ENCODE results near the gene MOK.

The MOK gene

DNA sequence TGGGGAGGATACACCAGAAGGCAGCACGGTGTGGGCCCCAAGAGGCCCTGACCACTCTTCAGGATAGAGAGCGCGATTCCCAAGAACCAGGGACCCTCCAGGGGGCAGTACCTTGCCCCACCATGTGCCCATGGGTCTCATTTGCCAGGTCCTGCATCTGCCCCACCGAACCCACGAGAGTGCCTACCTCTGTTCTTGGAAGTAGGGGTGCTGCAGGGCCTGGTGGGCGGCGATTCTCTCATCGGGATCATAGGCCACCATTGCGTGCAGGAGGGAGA is 72.7 kb downstream of the MOK start:
- Histone ChIP-seq H3K27ac (ENCODE audit: low read depth, low read length) (no peak overlapping the region), H3K9me3 (ENCODE audit: control insufficient read depth, insufficient read depth, low read depth, low read length) (no peaks in the 10 kb centered on the region), H3K4me3 (ENCODE audit: low read depth, low read length) (no peak overlapping the region), H3K4me1 (ENCODE audit: control insufficient read depth, insufficient read depth, low read length) (peaks cover 16% of the 10 kb centered on the region), H3K9ac (ENCODE audit: low read length) (no peak overlapping the region), H3K36me3 (ENCODE audit: control insufficient read depth, insufficient read depth, low read length) (no peaks in the 10 kb centered on the region), H3K27me3 (ENCODE audit: control insufficient read depth, insufficient read depth, low read length) (no peaks in the 10 kb centered on the region)

DNA sequence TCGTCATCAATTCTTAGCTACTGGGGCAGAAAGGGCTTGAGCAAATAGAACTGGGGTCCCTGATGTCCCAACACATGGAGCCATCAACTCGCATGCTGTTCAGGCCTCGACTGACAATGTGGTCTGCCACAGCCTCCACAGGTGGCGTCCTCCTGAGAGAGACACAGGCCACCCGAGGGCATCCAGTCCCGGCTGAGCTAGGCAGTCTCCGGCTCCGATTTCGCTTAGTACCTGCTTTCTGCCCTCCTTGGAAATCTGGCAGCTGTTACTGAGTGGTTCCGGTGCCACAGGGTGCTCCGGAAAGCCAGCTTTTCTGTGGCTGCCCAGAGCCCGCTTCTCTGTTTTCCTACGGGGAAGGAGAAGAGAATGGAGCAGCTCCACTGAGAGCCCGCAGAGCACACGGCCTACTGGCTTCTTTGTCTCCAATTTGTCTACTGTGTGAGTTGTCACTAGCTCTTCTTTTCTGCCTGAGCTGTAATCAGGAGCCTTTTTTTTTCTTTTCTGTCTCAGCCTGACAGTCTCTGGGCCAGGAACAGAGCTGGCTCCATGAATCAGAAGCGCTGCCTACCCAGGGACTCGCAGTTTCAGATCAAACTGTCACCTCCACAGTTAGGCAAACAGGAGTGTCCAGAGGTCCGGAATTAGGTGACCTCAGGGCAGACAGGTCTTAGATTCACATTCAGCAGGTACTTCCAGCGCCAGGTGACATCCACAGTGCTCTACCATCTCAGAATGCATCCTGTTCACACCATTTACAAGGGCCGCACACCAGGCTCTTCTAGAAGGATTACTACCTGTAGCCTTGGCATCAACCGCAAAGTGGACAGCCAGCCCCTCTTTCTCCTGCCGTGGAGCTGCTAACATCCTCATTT is 73.3 kb downstream of the MOK start:
- Histone ChIP-seq H3K4me1 (ENCODE audit: control insufficient read depth, insufficient read depth, low read length) (peaks cover 16% of the 10 kb centered on the region), H3K9ac (ENCODE audit: low read length) (no peak overlapping the region), H3K27me3 (ENCODE audit: control insufficient read depth, insufficient read depth, low read length) (no peaks in the 10 kb centered on the region), H3K9me3 (ENCODE audit: control insufficient read depth, insufficient read depth, low read depth, low read length) (no peaks in the 10 kb centered on the region), H3K27ac (ENCODE audit: low read depth, low read length) (no peak overlapping the region), H3K36me3 (ENCODE audit: control insufficient read depth, insufficient read depth, low read length) (no peaks in the 10 kb centered on the region), H3K4me3 (ENCODE audit: low read depth, low read length) (no peak overlapping the region)

DNA sequence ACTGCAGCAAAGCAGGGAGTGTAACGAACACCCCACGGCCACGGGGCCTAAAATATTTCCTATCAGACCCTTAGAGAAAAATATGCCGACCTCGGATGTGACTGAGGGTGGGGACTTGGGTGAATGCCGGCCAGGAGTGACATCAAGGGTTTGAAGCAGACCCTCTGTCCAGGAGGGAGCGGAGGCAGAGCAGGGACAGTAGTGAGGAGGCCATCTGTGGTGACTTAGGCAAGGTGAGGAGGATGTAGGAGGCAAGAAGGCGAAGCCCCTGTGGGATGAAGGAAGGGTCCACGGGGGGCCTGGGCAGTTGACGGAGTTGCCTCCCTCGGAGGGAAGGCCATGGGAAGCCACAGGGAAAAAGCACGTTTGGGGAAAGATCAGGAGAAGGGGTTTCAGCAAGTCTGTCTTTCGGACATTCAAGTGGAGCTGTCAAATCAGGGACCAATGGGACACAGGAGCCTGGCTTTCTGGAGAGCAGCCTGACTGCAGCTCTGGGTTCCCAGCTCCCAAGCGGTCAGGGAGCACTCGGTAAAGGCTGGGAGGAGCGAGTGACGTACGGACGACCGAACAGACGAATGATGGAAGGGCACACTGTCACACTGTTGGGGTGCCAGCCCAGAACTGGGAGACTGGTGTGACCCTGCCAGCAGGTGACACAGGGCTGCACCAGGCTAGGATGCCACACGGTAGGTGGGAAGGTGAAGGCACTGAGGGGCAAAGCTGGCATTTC is 74.3 kb downstream of the MOK start:
- no peak overlapping the region for H3K27ac ChIP-seq (ENCODE audit: low read depth, low read length)
- H3K4me1 ChIP-seq (ENCODE audit: control insufficient read depth, insufficient read depth, low read length), result peaks cover 9% of the 10 kb centered on the region
- no peak overlapping the region for H3K4me3 ChIP-seq (ENCODE audit: low read depth, low read length)
- no peaks in the 10 kb centered on the region for H3K27me3 ChIP-seq (ENCODE audit: control insufficient read depth, insufficient read depth, low read length)
- H3K9ac ChIP-seq (ENCODE audit: low read length), result no peak overlapping the region
- H3K9me3 ChIP-seq (ENCODE audit: control insufficient read depth, insufficient read depth, low read depth, low read length), result no peaks in the 10 kb centered on the region
- H3K36me3 ChIP-seq (ENCODE audit: control insufficient read depth, insufficient read depth, low read length), result no peaks in the 10 kb centered on the region

DNA sequence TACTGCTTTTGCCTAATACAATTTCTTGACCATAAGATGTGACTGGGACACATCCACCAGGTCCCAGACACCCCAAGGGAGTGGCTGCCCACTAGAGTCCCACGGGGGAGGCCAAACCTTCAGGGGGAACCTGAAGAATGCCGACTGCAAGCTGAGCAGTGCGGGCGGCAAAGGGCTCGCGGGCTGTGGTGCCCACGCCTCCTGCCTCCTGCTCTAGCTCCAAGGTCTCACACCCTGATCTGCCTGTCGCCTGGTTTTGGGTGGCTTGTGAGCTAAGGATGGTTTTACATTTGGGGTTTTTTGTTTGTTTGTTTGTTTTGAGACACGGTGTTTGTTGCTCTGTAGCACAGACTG is 75.2 kb downstream of the MOK start:
- H3K36me3 ChIP-seq (ENCODE audit: control insufficient read depth, insufficient read depth, low read length), result no peaks in the 10 kb centered on the region
- no peak overlapping the region for H3K27ac ChIP-seq (ENCODE audit: low read depth, low read length)
- no peak overlapping the region for H3K9ac ChIP-seq (ENCODE audit: low read length)
- peaks cover 1% of the 10 kb centered on the region; the same call in 1 of the 2 replicates for H3K4me1 ChIP-seq (ENCODE audit: control insufficient read depth, insufficient read depth, low read length)
- no peaks in the 10 kb centered on the region for H3K9me3 ChIP-seq (ENCODE audit: control insufficient read depth, insufficient read depth, low read depth, low read length)
- H3K27me3 ChIP-seq (ENCODE audit: control insufficient read depth, insufficient read depth, low read length), result no peaks in the 10 kb centered on the region
- H3K4me3 ChIP-seq (ENCODE audit: low read depth, low read length), result no peak overlapping the region

DNA sequence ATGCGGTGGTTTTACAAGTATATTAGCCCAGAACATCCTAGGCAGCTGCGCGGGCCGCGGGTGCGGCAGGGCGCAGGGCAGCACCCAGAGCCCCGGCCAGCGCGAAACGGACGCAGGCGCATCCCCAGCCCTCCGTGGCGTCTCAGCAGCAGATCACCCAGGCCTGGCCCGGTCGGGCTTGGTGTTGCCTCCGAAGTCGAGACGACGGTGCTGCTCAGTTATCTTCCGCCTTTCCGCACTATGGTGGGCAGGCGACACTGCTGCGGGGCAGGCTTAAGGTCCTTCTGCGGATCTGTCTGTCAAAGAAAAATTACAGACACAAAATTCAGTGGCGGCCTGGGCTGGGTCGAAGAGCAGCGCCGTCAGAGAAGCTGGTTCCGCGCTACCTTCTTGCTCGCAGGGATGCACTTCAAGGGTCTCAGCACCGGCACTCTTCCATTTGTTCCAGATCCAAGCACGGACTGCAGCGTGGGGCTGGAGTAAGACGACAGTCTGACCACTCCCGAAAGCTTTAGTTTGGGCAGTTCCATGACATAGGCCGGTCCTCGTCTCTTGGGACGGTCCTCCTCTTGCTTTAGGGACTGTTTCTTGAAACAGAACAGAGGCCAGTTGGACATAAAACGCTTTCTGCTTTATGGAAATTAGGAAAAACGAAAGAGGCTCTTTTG is 75.8 kb downstream of the MOK start:
- H3K4me1 ChIP-seq (ENCODE audit: control insufficient read depth, insufficient read depth, low read length), result no peaks in the 10 kb centered on the region
- no peaks in the 10 kb centered on the region for H3K27me3 ChIP-seq (ENCODE audit: control insufficient read depth, insufficient read depth, low read length)
- no peaks in the 10 kb centered on the region for H3K9me3 ChIP-seq (ENCODE audit: control insufficient read depth, insufficient read depth, low read depth, low read length)
- no peaks in the 10 kb centered on the region for H3K36me3 ChIP-seq (ENCODE audit: control insufficient read depth, insufficient read depth, low read length)
- H3K27ac ChIP-seq (ENCODE audit: low read depth, low read length), result no peak overlapping the region
- no peak overlapping the region for H3K9ac ChIP-seq (ENCODE audit: low read length)
- H3K4me3 ChIP-seq (ENCODE audit: low read depth, low read length), result no peak overlapping the region

DNA sequence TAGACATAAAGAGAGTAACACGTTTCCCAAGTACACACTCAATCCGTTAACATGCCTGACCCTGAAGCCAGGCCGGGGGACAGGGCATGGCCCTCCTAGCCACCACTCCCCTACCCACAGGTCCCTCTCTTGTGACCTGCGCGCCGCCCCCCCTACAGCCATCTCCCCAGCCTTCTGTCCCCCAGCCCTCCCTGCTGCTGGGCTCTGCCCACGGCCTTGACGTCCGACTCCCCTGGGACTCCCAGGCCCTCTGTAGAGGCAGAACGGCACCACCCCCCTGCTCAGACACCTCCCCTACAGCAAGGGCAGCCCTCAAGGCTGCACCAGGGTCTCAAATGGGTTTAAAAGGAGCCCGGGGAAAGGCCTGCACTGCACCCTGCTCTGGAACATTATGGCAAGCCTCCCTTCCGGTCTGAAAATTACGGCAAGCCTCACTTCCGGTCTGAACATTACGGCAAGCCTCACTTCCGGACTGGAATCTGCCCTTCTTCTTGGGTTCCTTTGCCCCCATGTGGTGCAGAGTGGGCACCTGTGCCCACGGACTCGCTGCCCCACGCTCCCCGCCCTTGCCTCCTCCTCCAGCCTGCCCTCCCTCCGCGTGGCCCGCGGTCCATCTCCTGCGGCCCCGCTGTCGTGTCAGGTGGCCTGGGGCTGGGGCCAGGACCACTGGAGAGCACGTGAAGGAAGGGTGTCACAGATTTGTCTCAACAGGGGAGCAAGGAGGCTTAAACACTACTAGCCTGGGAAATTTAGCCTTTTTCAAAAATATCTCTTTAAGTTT is 77.6 kb downstream of the MOK start:
- Histone ChIP-seq H3K27me3 (ENCODE audit: control insufficient read depth, insufficient read depth, low read length) (no peaks in the 10 kb centered on the region), H3K27ac (ENCODE audit: low read depth, low read length) (no peak overlapping the region), H3K9ac (ENCODE audit: low read length) (no peak overlapping the region), H3K36me3 (ENCODE audit: control insufficient read depth, insufficient read depth, low read length) (no peaks in the 10 kb centered on the region), H3K4me1 (ENCODE audit: control insufficient read depth, insufficient read depth, low read length) (no peaks in the 10 kb centered on the region), H3K4me3 (ENCODE audit: low read depth, low read length) (no peak overlapping the region), H3K9me3 (ENCODE audit: control insufficient read depth, insufficient read depth, low read depth, low read length) (no peaks in the 10 kb centered on the region)

DNA sequence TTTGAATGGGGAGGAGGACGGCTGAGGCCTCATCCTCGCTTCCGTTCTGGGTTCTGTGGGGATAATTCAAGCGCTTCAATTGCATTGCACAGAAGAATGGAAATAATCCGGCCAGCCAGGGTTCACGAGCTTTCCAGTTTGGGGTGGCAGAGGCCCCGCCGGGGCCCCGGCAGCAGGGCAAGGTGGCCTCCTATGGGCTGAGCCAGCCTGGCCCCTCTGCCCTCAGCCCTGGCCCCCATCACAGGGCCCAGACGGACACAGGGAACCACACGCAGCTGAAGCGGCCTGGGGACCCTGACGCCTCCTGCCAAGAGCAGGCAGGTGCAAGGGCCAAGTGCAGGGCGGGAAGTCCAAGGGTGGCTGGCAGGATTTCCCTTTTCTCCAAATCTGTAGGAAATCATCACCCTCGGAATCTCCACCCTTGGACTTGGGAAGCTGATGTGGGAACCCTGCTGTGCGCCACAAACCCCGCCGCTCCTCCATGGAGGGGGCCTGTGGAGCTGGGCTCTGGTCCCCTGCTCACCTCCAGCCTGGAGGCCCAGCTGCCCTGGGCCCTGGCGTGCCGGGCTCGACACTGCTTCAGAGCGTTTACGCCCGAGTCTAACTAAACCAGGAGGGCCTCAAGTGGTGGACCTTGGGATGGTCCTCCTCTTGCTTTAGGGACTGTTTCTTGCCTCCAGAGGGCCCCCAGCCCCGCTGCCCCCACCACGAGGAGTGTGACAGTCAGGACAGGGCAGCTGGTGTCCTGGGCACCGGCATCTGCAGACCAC is 78.4 kb downstream of the MOK start:
- no peaks in the 10 kb centered on the region for H3K27me3 ChIP-seq (ENCODE audit: control insufficient read depth, insufficient read depth, low read length)
- H3K9me3 ChIP-seq (ENCODE audit: control insufficient read depth, insufficient read depth, low read depth, low read length), result no peaks in the 10 kb centered on the region
- no peak overlapping the region for H3K9ac ChIP-seq (ENCODE audit: low read length)
- peaks cover 3% of the 10 kb centered on the region for H3K4me1 ChIP-seq (ENCODE audit: control insufficient read depth, insufficient read depth, low read length)
- H3K4me3 ChIP-seq (ENCODE audit: low read depth, low read length), result no peak overlapping the region
- H3K27ac ChIP-seq (ENCODE audit: low read depth, low read length), result no peak overlapping the region
- H3K36me3 ChIP-seq (ENCODE audit: control insufficient read depth, insufficient read depth, low read length), result no peaks in the 10 kb centered on the region

DNA sequence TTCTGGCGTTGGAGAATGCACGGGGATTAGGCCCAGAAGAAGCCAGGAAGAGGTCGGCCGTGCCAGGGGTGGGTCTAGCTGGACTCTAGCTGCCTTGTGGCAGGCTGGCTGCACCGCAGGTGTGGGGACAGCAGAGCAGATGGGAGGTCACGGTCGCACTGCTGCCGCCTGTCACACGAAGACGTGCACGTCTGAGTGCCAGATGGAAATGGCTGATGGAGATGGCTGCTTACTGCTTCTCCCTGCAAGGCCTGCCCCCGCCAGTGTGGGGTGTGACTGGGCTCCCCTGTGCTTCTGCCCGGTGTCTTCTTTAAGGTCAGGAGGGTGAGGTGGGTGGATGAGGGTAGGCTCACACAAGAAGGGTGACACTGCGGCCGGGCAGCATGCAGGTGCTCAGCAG is 79.0 kb downstream of the MOK start:
- no peak overlapping the region for H3K4me3 ChIP-seq (ENCODE audit: low read depth, low read length)
- no peak overlapping the region for H3K9ac ChIP-seq (ENCODE audit: low read length)
- H3K4me1 ChIP-seq (ENCODE audit: control insufficient read depth, insufficient read depth, low read length), result peaks cover 9% of the 10 kb centered on the region
- no peaks in the 10 kb centered on the region for H3K27me3 ChIP-seq (ENCODE audit: control insufficient read depth, insufficient read depth, low read length)
- H3K36me3 ChIP-seq (ENCODE audit: control insufficient read depth, insufficient read depth, low read length), result no peaks in the 10 kb centered on the region
- H3K27ac ChIP-seq (ENCODE audit: low read depth, low read length), result no peak overlapping the region
- H3K9me3 ChIP-seq (ENCODE audit: control insufficient read depth, insufficient read depth, low read depth, low read length), result no peaks in the 10 kb centered on the region

DNA sequence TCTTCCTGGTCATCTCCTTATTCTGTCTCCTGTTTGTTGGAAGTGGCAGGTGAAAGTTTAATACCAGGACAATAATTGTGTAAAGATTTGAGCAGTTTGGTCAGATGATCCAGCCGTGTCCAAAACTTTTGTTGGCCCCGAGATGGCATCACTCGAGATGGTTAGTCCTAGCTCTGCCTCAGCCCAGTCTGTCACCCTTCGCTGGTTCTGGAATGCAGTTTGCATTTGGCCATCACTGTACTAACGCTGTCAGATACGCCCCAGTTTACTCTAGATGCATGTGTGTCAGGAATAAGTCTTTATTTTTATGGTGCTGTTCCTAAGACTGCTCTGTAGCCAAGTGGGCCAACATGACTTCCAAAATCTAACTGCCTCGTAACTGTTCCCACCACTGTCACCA is 79.6 kb downstream of the MOK start:
- Histone ChIP-seq H3K27ac (ENCODE audit: low read depth, low read length) (no peak overlapping the region), H3K9me3 (ENCODE audit: control insufficient read depth, insufficient read depth, low read depth, low read length) (no peaks in the 10 kb centered on the region), H3K36me3 (ENCODE audit: control insufficient read depth, insufficient read depth, low read length) (no peaks in the 10 kb centered on the region), H3K9ac (ENCODE audit: low read length) (no peak overlapping the region), H3K4me3 (ENCODE audit: low read depth, low read length) (no peak overlapping the region), H3K4me1 (ENCODE audit: control insufficient read depth, insufficient read depth, low read length) (peaks cover 12% of the 10 kb centered on the region), H3K27me3 (ENCODE audit: control insufficient read depth, insufficient read depth, low read length) (no peaks in the 10 kb centered on the region)

DNA sequence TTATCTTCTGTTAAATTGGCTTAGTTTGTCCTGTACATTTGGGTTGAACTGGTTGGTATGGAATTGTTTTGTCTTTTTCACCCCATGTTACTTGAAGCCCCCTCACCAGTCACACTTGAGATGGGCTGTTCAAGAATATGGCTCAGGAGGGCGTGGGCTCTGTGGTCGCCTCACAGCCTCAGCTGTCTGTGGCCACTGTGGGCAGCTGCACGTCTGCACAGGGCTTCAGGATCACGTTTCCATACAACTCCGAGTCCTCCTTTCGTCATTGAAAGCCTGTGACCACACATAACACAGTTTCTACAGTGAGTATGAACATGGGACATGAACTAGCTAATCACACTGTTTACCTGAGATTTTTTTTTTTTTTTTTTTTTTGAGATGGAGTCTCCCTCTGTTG is 81.3 kb downstream of the MOK start:
- H3K9ac ChIP-seq (ENCODE audit: low read length), result no peak overlapping the region
- peaks cover 12% of the 10 kb centered on the region for H3K4me1 ChIP-seq (ENCODE audit: control insufficient read depth, insufficient read depth, low read length)
- no peak overlapping the region for H3K4me3 ChIP-seq (ENCODE audit: low read depth, low read length)
- no peaks in the 10 kb centered on the region for H3K27me3 ChIP-seq (ENCODE audit: control insufficient read depth, insufficient read depth, low read length)
- no peaks in the 10 kb centered on the region for H3K9me3 ChIP-seq (ENCODE audit: control insufficient read depth, insufficient read depth, low read depth, low read length)
- H3K27ac ChIP-seq (ENCODE audit: low read depth, low read length), result no peak overlapping the region
- no peaks in the 10 kb centered on the region for H3K36me3 ChIP-seq (ENCODE audit: control insufficient read depth, insufficient read depth, low read length)
